Kidney (tissue), 14 donors: ENCODE data around the gene LGR5. TPM values are rescaled to one million over a fixed set of nuclear protein-coding genes. Genes with fewer than 3 reads are reported as not detected.
"Not testable (repeated sequence)": the region's sequence is repeated elsewhere in the genome, so short reads cannot be mapped to it uniquely, and the experiment has no call there.

Experiments used
- DNase-seq, 5 donors: peaks; one replicate each; pipeline ENCODE4 v3.0.0-alpha.2; 2013 to 2020
- FAIRE-seq: peaks from 2 replicates; lab custom pipeline; 2012; peaks lifted over from hg19 to GRCh38; lab: Jason Lieb, UNC
- H3K27ac ChIP-seq, 2 donors: one replicate each; pipeline ENCODE4 v1.7.0; 2013; ENCODE audit warnings: low read depth in 2 of 2, low read length in 2 of 2, inconsistent platforms in 1 of 2
- H3K27me3 ChIP-seq: one replicate; pipeline ENCODE4 v1.7.1; 2013; ENCODE audit warnings: low read length, inconsistent platforms; ENCODE audit not compliant: control insufficient read depth, insufficient read depth
- H3K36me3 ChIP-seq, 3 donors: one replicate each; pipeline versions ENCODE4 v1.7.0 to v1.7.1; 2013; ENCODE audit warnings: low read length in 3 of 3, control low read depth in 1 of 3, inconsistent platforms in 1 of 3; ENCODE audit not compliant: insufficient read depth in 3 of 3, control insufficient read depth in 2 of 3
- H3K4me1 ChIP-seq, 3 donors: one replicate each; pipeline versions ENCODE4 v1.7.0 to v1.7.1; 2013; ENCODE audit warnings: low read length in 3 of 3, inconsistent platforms in 1 of 3, low read depth in 1 of 3; ENCODE audit not compliant: control insufficient read depth in 2 of 3, insufficient read depth in 2 of 3
- H3K4me3 ChIP-seq, 3 donors: one replicate each; pipeline versions ENCODE4 v1.7.0 to v1.8.1; 2013; ENCODE audit warnings: low read length in 3 of 3, control low read depth in 1 of 3, inconsistent platforms in 1 of 3
- H3K9ac ChIP-seq, 3 donors: one replicate each; pipeline versions ENCODE4 v1.7.0 to v1.7.1; 2013; ENCODE audit warnings: low read length in 3 of 3, control low read depth in 1 of 3, inconsistent platforms in 1 of 3
- H3K9me3 ChIP-seq, 3 donors: one replicate each; pipeline versions ENCODE4 v1.7.0 to v1.7.1; 2013; ENCODE audit warnings: low read length in 3 of 3, control low read depth in 1 of 3, inconsistent platforms in 1 of 3; ENCODE audit not compliant: control insufficient read depth in 2 of 3, insufficient read depth in 1 of 3
- intact Hi-C: fragments of 100-400 bp; cut with DNase I; formaldehyde crosslinking; loops from one replicate; pipeline ENCODE4 v1.11.1; 2022
- polyA plus RNA-seq: library from polyadenylated mRNA; stranded (reverse); fragments of 350-450 nt; fragmentation: Illumina TruSeq; extraction: RNeasy Lipid Tissue Mini Kit (QIAGEN cat#74804); gene quantifications from one replicate; pipeline ENCODE4 v1.2.3, GENCODE V29; 2014; ENCODE audit warnings: low read depth, low replicate concordance; ENCODE audit not compliant: insufficient read depth
- total RNA-seq: library from RNA; stranded (reverse); fragmentation: NEBNext Ultra II Directional; extraction: Animal tissue kit (Norgen Biotek cat#: 25700); gene quantifications from one replicate; pipeline ENCODE4 v1.2.1, GENCODE V29; 2021
- TF ChIP-seq, protein P1 (sequence below): IDR thresholded peaks from 3 replicates; pipeline ENCODE4 v1.5.1; 2012; ENCODE audit warnings: mild to moderate bottlenecking, moderate library complexity, borderline replicate concordance; ENCODE audit not compliant: insufficient read depth; ENCODE audit errors: extremely low read depth
- donor health status: control.
- donor health status: control.
- donor health status: control.
- donor health status: control.
- donor health status: control.
- donor health status: DM: yes; HTN: yes; CAD: no.
- donor health status: Normal renal cell carcinoma (clear cell type).

The LGR5 gene
- total and polyA plus RNA-seq, 2 donors from 2014 or later, result 0.19 TPM; not detected in 1

DNA sequence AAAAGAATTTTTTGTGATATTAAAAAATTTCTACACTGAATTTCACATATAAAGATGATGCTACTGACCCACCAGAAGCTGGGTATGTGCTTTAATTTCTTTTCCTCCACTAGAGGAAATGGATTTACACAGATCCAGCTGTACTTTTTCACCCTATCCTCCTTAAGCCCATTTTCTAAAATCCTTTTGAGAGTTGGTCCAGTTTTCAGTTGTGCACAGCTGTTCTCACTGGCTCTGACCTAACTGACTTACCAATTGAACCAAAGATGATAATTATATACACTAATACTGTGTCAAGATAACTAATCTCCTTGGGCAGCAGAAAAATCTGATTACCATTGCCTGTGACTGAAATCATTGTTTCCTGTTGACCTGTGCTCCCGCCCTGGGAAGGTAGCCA is 115.6 kb downstream of the LGR5 start:
- Histone ChIP-seq H3K4me1 (no peaks in the 10 kb centered on the region), H3K9me3 (no peaks in the 10 kb centered on the region), H3K27ac (no peak overlapping the region), H3K9ac (no peak overlapping the region), H3K4me3 (no peak overlapping the region), H3K27me3 (no peaks in the 10 kb centered on the region), H3K36me3 (no peaks in the 10 kb centered on the region)
- TF ChIP-seq, protein P1, sequence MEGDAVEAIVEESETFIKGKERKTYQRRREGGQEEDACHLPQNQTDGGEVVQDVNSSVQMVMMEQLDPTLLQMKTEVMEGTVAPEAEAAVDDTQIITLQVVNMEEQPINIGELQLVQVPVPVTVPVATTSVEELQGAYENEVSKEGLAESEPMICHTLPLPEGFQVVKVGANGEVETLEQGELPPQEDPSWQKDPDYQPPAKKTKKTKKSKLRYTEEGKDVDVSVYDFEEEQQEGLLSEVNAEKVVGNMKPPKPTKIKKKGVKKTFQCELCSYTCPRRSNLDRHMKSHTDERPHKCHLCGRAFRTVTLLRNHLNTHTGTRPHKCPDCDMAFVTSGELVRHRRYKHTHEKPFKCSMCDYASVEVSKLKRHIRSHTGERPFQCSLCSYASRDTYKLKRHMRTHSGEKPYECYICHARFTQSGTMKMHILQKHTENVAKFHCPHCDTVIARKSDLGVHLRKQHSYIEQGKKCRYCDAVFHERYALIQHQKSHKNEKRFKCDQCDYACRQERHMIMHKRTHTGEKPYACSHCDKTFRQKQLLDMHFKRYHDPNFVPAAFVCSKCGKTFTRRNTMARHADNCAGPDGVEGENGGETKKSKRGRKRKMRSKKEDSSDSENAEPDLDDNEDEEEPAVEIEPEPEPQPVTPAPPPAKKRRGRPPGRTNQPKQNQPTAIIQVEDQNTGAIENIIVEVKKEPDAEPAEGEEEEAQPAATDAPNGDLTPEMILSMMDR, result no peak
- intact Hi-C loops, result no loop called here
- DNase-seq (no peak), FAIRE-seq (no peak)

DNA sequence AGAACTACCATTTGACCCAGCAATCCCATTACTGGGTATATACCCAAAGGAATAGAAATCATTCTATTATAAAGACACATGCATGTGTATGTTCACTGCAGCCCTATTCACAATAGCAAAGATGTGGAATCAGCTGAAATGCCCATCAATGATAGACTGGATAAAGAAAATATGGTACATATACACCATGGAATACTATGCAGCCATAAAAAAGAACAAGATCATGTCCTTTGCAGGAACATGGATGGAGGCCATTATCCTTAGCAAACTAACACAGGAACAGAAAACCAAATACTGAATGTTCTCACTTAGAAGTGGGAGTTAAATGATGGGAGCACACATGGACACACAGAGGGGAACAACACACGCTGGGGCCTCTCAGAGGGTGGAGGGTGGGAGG is 116.2 kb downstream of the LGR5 start:
- H3K36me3 ChIP-seq, H3K4me3 ChIP-seq, H3K27ac ChIP-seq, H3K27me3 ChIP-seq, H3K9me3 ChIP-seq, FAIRE-seq, H3K9ac ChIP-seq, H3K4me1 ChIP-seq, DNase-seq, intact Hi-C loops: not testable (repeated sequence)

DNA sequence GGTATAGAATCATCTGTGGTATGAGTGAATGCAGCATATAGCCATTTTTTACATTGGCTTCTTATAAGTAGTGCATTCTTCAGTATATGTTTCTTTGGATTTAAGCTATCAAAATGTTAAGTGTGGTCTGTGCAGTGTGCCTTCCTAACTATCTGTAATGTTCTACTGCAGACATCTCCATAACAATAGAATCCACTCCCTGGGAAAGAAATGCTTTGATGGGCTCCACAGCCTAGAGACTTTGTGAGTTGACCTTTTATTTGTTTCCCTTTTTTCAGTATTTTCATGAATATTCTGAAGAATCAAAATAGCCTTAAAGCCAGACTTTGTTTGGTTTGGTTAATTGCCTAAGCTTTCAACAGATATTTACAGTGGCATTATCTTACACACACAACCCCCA is 116.8 kb downstream of the LGR5 start:
- TF ChIP-seq, protein P1, result no peak
- DNase-seq (no peak), FAIRE-seq (no peak)
- no peaks in the 10 kb centered on the region for H3K27me3 ChIP-seq
- no peaks in the 10 kb centered on the region for H3K36me3 ChIP-seq
- no peak overlapping the region for H3K9ac ChIP-seq
- H3K4me1 ChIP-seq, result no peaks in the 10 kb centered on the region
- H3K4me3 ChIP-seq, result no peak overlapping the region
- H3K27ac ChIP-seq, result no peak overlapping the region
- intact Hi-C loops, result no loop called here
- no peaks in the 10 kb centered on the region for H3K9me3 ChIP-seq

DNA sequence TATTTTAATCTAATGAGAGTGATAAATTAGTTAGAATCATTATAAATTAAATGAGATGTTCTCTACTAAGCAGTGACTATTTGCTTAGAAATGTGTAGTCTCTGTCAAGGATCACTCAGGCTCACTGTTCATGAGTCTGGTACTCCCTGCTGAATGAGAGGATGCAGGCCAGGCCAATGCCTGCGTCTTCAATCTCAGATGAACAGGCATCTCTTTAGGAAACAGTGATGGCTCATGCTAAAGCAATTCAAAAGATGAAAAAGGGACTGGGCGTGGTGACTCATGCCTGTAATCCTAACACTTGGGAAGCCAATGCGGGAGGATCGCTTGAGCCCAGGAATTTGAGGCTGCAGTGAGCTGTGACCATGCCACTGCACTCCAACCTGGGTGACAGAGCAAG is 117.3 kb downstream of the LGR5 start:
- no peak for FAIRE-seq
- intact Hi-C loops, result no loop called here

More for the DNA sequence above, 117.3 kb downstream of the LGR5 start:
- Histone ChIP-seq H3K9ac (no peak overlapping the region), H3K27ac (no peak overlapping the region), H3K36me3 (no peaks in the 10 kb centered on the region), H3K9me3 (no peaks in the 10 kb centered on the region), H3K27me3 (no peaks in the 10 kb centered on the region), H3K4me1 (no peaks in the 10 kb centered on the region), H3K4me3 (no peak overlapping the region)
- DNase-seq, result no peak
- TF ChIP-seq, protein P1, result no peak
